AG04449 (cell line): ENCODE results near the gene PROX1.

Experiments
- CTCF ChIA-PET: fragments of 350-600 bp; formaldehyde crosslinking; extraction: SDS; loops from one replicate; lab custom pipeline; 2021; ENCODE audit warnings: antibody characterized with exemption; lab: Yijun Ruan, JAX
- POLR2A ChIA-PET: fragments of 400-600, 350-600 bp; formaldehyde crosslinking; extraction: SDS; loops from one replicate; lab custom pipeline; 2020; ENCODE audit warnings: antibody characterized with exemption, inconsistent platforms; lab: Yijun Ruan, JAX
- DNase-seq: peaks from one replicate; pipeline ENCODE4 v3.0.0-alpha.2; 2010; ENCODE audit warnings: low read depth, low spot score
- H3K4me3 ChIP-seq: 2 replicates; pipeline ENCODE4 v1.5.1; 2011; ENCODE audit warnings: low read depth, mild to moderate bottlenecking, control low read depth, low read length
- TF ChIP-seq, protein P1 (sequence below): IDR thresholded peaks from one replicate; pipeline ENCODE4 v1.5.1; 2011; ENCODE audit warnings: mild to moderate bottlenecking, moderate library complexity, low read length, control low read depth, inconsistent platforms; ENCODE audit not compliant: insufficient read depth; ENCODE audit errors: missing control alignments

Gene PROX1

DNA sequence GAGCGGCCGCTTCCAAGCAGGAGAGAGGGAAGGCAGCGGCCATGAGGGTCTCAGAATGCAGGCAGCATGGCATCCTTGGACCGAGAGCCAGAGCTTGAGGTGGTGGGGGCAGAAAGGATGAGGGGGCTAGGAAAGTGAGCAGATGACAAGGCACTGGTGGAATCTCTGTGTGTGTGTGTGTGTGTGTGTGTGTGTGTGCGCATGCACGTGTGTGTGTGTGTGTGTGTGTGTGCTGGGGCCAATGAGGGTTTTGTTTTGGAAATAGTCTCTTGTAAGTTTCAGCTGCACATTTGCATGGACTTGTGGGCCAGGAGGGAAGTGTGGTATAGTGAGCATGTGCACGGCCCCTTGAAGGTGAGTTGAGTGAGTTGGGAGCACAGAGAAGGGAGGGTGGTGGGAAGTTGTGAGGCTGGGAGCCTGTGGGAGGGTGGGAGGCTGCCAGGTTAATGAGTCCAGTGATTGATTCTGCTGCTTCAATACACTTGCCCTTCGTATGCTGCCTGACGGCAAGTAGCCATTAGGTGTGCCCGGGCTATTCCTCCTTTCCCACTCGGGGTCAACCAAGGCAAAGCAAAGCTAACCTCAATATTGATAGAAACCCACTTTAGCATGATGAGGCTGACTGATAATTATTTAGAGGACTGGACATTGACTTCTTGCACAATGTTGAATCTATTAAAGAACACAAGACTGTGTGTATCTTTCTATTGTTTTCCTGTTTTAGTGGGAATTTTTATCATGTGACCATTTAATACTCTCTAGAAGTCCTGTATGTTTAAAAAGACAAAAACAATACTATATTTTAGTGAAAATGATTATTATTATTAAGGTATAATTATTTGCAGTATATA is 80.3 kb downstream of the PROX1 start:
- POLR2A ChIA-PET = no interaction called here
- TF ChIP-seq, protein P1, sequence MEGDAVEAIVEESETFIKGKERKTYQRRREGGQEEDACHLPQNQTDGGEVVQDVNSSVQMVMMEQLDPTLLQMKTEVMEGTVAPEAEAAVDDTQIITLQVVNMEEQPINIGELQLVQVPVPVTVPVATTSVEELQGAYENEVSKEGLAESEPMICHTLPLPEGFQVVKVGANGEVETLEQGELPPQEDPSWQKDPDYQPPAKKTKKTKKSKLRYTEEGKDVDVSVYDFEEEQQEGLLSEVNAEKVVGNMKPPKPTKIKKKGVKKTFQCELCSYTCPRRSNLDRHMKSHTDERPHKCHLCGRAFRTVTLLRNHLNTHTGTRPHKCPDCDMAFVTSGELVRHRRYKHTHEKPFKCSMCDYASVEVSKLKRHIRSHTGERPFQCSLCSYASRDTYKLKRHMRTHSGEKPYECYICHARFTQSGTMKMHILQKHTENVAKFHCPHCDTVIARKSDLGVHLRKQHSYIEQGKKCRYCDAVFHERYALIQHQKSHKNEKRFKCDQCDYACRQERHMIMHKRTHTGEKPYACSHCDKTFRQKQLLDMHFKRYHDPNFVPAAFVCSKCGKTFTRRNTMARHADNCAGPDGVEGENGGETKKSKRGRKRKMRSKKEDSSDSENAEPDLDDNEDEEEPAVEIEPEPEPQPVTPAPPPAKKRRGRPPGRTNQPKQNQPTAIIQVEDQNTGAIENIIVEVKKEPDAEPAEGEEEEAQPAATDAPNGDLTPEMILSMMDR = no peak
- no peak for DNase-seq
- H3K4me3 ChIP-seq = no peak overlapping the region
- CTCF ChIA-PET = no interaction called here

GRCh38 chr1:214068979-214069378 is 81.2 kb downstream of the PROX1 start:
- no peak for DNase-seq
- TF ChIP-seq, protein P1 = no peak
- CTCF ChIA-PET = no interaction called here
- POLR2A ChIA-PET = no interaction called here
- no peak overlapping the region for H3K4me3 ChIP-seq

DNA sequence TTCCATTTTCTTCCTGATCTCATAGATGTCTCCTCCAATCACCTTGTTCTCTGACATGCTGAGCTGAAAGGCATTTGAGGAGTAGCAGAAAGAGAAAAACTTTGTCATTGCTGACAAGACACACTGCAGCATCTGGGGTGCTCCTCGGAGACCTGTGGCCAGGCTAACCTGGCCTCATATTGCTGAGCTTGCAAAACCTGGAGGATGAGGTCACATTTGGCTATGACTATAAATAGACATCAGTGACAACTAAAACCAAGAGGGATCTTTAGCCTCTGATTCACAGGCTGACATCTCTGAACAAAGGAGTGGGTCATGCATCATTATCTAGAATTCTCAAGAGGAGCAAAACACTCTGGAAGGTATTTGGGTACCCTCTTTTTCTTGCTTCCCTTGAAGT is 83.7 kb downstream of the PROX1 start:
- CTCF ChIA-PET = no interaction called here
- POLR2A ChIA-PET = no interaction called here
- DNase-seq = no peak
- TF ChIP-seq, protein P1 = no peak
- H3K4me3 ChIP-seq = no peak overlapping the region

DNA sequence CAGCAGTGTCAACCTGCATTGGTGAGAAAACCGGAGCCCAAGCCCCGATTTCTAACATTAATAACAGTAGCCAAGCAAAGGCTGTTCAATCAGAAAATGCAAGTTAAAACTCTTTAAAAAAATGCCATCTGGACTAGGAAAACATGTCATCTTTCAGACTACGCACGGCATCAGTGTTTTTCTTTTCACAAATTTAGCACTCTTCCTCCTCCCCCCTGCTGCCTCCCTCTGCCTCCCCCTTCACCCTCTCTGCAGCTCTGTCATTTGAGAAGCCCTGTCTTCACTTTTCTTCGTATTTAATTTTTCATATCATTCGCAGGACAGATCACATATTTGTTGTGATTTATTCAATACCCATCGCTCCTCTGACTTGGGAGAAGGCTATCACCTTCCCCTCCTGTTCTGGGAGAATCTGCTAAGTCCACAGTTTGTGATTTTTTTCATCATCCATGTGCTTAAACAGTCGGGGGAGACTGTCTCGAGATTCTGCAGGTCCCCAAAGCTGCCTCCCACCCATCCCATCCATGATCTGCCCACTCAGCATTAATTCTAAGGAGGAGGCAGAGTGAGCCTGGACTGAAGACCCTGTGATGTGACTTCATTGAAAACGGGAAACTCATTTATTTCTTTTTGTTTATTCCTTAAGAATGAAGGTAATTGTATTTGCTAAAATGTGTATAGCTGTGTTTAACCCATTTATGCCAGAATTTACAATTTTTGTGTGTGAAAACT is 84.8 kb downstream of the PROX1 start:
- CTCF ChIA-PET = no interaction called here
- DNase-seq = no peak
- POLR2A ChIA-PET = no interaction called here

GRCh38 chr1:214074477-214074876 is 86.7 kb downstream of the PROX1 start:
- POLR2A ChIA-PET = no interaction called here
- CTCF ChIA-PET = no interaction called here
- TF ChIP-seq, protein P1 = no peak
- H3K4me3 ChIP-seq = no peak overlapping the region
- DNase-seq = no peak

More for the DNA sequence above, 84.8 kb downstream of the PROX1 start:
- TF ChIP-seq, protein P1 = no peak
- no peak overlapping the region for H3K4me3 ChIP-seq

DNA sequence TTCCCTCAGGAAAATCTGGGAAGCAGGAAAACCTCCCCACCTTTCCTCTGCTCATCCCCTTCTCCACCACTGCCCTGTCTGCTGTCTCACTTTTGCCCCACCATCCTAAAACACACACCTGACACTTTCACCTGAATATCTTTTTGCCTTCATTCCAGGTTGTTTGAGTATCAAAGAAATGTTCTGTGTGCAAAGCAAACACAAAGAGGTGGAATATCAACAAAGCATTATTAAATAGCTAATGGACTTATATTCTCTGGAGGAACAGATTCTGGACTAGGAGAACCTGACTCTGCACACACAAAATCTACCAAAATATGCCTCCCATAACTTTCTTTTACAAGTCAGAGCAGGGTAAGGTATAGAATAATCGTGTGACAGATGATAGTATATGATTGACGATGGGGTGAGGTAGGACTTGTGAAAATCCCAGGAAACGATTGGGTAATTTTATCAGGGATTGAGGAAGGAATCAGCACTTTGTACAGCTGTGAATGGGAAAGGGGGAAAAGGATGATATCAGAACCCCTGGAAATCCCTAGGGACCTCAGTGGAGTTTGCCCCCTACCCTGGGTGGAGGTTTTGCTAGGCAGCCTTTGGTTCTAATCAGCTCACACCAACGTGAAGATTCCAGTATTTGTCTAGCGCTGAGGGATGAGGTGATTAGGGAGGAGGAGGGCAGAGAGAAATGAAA is 87.7 kb downstream of the PROX1 start:
- TF ChIP-seq, protein P1 = no peak
- DNase-seq = no peak
- POLR2A ChIA-PET = no interaction called here
- CTCF ChIA-PET = no interaction called here
- H3K4me3 ChIP-seq = no peak overlapping the region
